Kidney (tissue), 14 donors: Measurements from ENCODE around the gene C1orf174. TPM values are rescaled to one million over a fixed set of nuclear protein-coding genes. Genes with fewer than 3 reads are reported as not detected.

ENCODE experiments used
- DNase-seq, 5 donors: peaks; one replicate each; pipeline ENCODE4 v3.0.0-alpha.2; 2013 to 2020
- FAIRE-seq: peaks from 2 replicates; lab custom pipeline; 2012; peaks lifted over from hg19 to GRCh38; lab: Jason Lieb, UNC
- H3K27ac ChIP-seq, 2 donors: one replicate each; pipeline ENCODE4 v1.7.0; 2013; ENCODE audit warnings: low read depth in 2 of 2, low read length in 2 of 2, inconsistent platforms in 1 of 2
- H3K27me3 ChIP-seq: one replicate; pipeline ENCODE4 v1.7.1; 2013; ENCODE audit warnings: low read length, inconsistent platforms; ENCODE audit not compliant: control insufficient read depth, insufficient read depth
- H3K36me3 ChIP-seq, 3 donors: one replicate each; pipeline versions ENCODE4 v1.7.0 to v1.7.1; 2013; ENCODE audit warnings: low read length in 3 of 3, control low read depth in 1 of 3, inconsistent platforms in 1 of 3; ENCODE audit not compliant: insufficient read depth in 3 of 3, control insufficient read depth in 2 of 3
- H3K4me1 ChIP-seq, 3 donors: one replicate each; pipeline versions ENCODE4 v1.7.0 to v1.7.1; 2013; ENCODE audit warnings: low read length in 3 of 3, inconsistent platforms in 1 of 3, low read depth in 1 of 3; ENCODE audit not compliant: control insufficient read depth in 2 of 3, insufficient read depth in 2 of 3
- H3K4me3 ChIP-seq, 3 donors: one replicate each; pipeline versions ENCODE4 v1.7.0 to v1.8.1; 2013; ENCODE audit warnings: low read length in 3 of 3, control low read depth in 1 of 3, inconsistent platforms in 1 of 3
- H3K9ac ChIP-seq, 3 donors: one replicate each; pipeline versions ENCODE4 v1.7.0 to v1.7.1; 2013; ENCODE audit warnings: low read length in 3 of 3, control low read depth in 1 of 3, inconsistent platforms in 1 of 3
- H3K9me3 ChIP-seq, 3 donors: one replicate each; pipeline versions ENCODE4 v1.7.0 to v1.7.1; 2013; ENCODE audit warnings: low read length in 3 of 3, control low read depth in 1 of 3, inconsistent platforms in 1 of 3; ENCODE audit not compliant: control insufficient read depth in 2 of 3, insufficient read depth in 1 of 3
- CTCF ChIP-seq: IDR thresholded peaks from 3 replicates; pipeline ENCODE4 v1.5.1; 2012; ENCODE audit warnings: mild to moderate bottlenecking, moderate library complexity, borderline replicate concordance; ENCODE audit not compliant: insufficient read depth; ENCODE audit errors: extremely low read depth
- intact Hi-C: fragments of 100-400 bp; cut with DNase I; formaldehyde crosslinking; loops from one replicate; pipeline ENCODE4 v1.11.1; 2022
- polyA plus RNA-seq: library from polyadenylated mRNA; stranded (reverse); fragments of 350-450 nt; fragmentation: Illumina TruSeq; extraction: RNeasy Lipid Tissue Mini Kit (QIAGEN cat#74804); gene quantifications from one replicate; pipeline ENCODE4 v1.2.3, GENCODE V29; 2014; ENCODE audit warnings: low read depth, low replicate concordance; ENCODE audit not compliant: insufficient read depth
- total RNA-seq: library from RNA; stranded (reverse); fragmentation: NEBNext Ultra II Directional; extraction: Animal tissue kit (Norgen Biotek cat#: 25700); gene quantifications from one replicate; pipeline ENCODE4 v1.2.1, GENCODE V29; 2021
- donor health status: control.
- donor health status: control.
- donor health status: control.
- donor health status: control.
- donor health status: control.
- donor health status: DM: yes; HTN: yes; CAD: no.
- donor health status: Normal renal cell carcinoma (clear cell type).

The C1orf174 gene
- total and polyA plus RNA-seq, 2 donors from 2014 or later, result 15.9 to 16.8 TPM

- FAIRE-seq (no peak), DNase-seq (no peak)
- Histone ChIP-seq H3K27ac (no peak overlapping the region), H3K9me3 (no peaks in the 10 kb centered on the region), H3K4me1 (no peaks in the 10 kb centered on the region), H3K27me3 (no peaks in the 10 kb centered on the region), H3K4me3 (no peak overlapping the region), H3K9ac (no peak overlapping the region), H3K36me3 (peaks cover 2 to 51% (median 17%) of the 10 kb centered on the region in 3 donors)
- intact Hi-C loops, result no loop called here
- no peak for TF ChIP-seq CTCF
Observed at GRCh38 chr1:3871451-3871805, 28.6 kb downstream of the C1orf174 start.

GRCh38 chr1:3869751-3870301 lies 30.2 kb downstream of the C1orf174 start:
- DNase-seq, result peak in 3 of 5 donors; percentile 28 to 71 (median 30)
- H3K27ac ChIP-seq, result no peak overlapping the region
- peaks cover 2 to 42% (median 14%) of the 10 kb centered on the region in 3 donors for H3K36me3 ChIP-seq
- no peaks in the 10 kb centered on the region for H3K27me3 ChIP-seq
- H3K9me3 ChIP-seq, result no peaks in the 10 kb centered on the region
- TF ChIP-seq CTCF, result no peak
- H3K9ac ChIP-seq, result no peak overlapping the region
- FAIRE-seq, result no peak
- H3K4me1 ChIP-seq, result no peaks in the 10 kb centered on the region
- no peak overlapping the region for H3K4me3 ChIP-seq
- intact Hi-C loops, result no loop called here

GRCh38 chr1:3868464-3869006 lies 31.5 kb downstream of the C1orf174 start:
- Histone ChIP-seq H3K4me3 (no peak overlapping the region), H3K36me3 (peaks cover 0 to 33% (median 6%) of the 10 kb centered on the region in 3 donors), H3K9ac (no peak overlapping the region), H3K9me3 (no peaks in the 10 kb centered on the region), H3K27me3 (no peaks in the 10 kb centered on the region), H3K4me1 (no peaks in the 10 kb centered on the region), H3K27ac (no peak overlapping the region)
- FAIRE-seq (no peak), DNase-seq (no peak)
- TF ChIP-seq CTCF, result no peak
- intact Hi-C loops, result no loop called here
